Measurements from ENCODE around the gene AKT2.

GRCh38 chr19:40253611-40254092 is 31.5 kb downstream of the AKT2 start:
- no peak for TF ChIP-seq CTCF (conservative IDR thresholded peaks at IDR 0.05)
- TF ChIP-seq ZFX (IDR thresholded peaks at IDR 0.05) = no peak

Measured in C4-2B (cell line).